GM12878 (cell line): Measurements from ENCODE around the gene ITK. TPM values are rescaled to one million over a fixed set of nuclear protein-coding genes. Genes with fewer than 3 reads are reported as not detected.

ENCODE experiments used
- ATAC-seq: fragments of 200-7000 bp; cut with Tn5 transposase; 3 replicates; pipeline ENCODE4 v1.9.1; 2020; ENCODE audit warnings: mild to moderate bottlenecking, moderate library complexity
- BruUV-seq: library from RNA; stranded (reverse); fragments of 400-500 nt; replicated peaks from 2 replicates; lab custom pipeline; 2021; lab: Mats Ljungman, UMichigan
- CTCF ChIA-PET: fragments of 300-600 bp; sonication (Branson Sonifier 250); formaldehyde crosslinking; extraction: SDS; loops from one replicate; lab custom pipeline; 2021; ENCODE audit warnings: inconsistent platforms; lab: Yijun Ruan, JAX
- POLR2A ChIA-PET: fragments of 350-600 bp; formaldehyde crosslinking; extraction: SDS; loops from one replicate; lab custom pipeline; 2021; ENCODE audit warnings: inconsistent platforms; lab: Charles Lee
- RAD21 ChIA-PET: fragments of 300-600 bp; sonication (Branson Sonifier 250); formaldehyde crosslinking; loops from one replicate; lab custom pipeline; 2023; ENCODE audit warnings: antibody characterized with exemption; ENCODE audit not compliant: unreplicated experiment; lab: Charles Lee
- SMC1A ChIA-PET: fragments of 300-600 bp; sonication (Branson Sonifier 250); formaldehyde crosslinking; loops from one replicate; lab custom pipeline; 2023; ENCODE audit not compliant: unreplicated experiment, uncharacterized antibody; lab: Charles Lee
- DNase-seq: peaks from one replicate; pipeline ENCODE4 v3.0.0-alpha.2; 2011; ENCODE audit warnings: low read depth, low spot score
- FAIRE-seq: peaks from 3 replicates; lab custom pipeline; 2011; peaks lifted over from hg19 to GRCh38; lab: Jason Lieb, UNC
- H2AFZ ChIP-seq: 2 replicates; pipeline ENCODE4 v1.6.0; 2011; ENCODE audit warnings: low read depth, low read length, control low read depth; ENCODE audit not compliant: control insufficient read depth
- H3K27ac ChIP-seq: 2 replicates; pipeline ENCODE4 v1.5.1; 2011; ENCODE audit warnings: control low read depth; ENCODE audit not compliant: control insufficient read depth, insufficient read depth
- H3K27me3 ChIP-seq, 2 experiments: replicated peaks in 1 of 2; 2 replicates each; pipeline versions ENCODE4 v1.6.0 to v1.6.1; 2011; ENCODE audit warnings: low read length in 1 of 2; ENCODE audit not compliant: control insufficient read depth in 2 of 2, insufficient read depth in 2 of 2
- H3K36me3 ChIP-seq, 2 experiments: 2 replicates each; pipeline ENCODE4 v1.5.1; 2011; ENCODE audit warnings: low read length in 1 of 2; ENCODE audit not compliant: control insufficient read depth in 2 of 2, insufficient read depth in 2 of 2
- H3K4me1 ChIP-seq: 2 replicates; pipeline ENCODE4 v1.6.1; 2011; ENCODE audit warnings: mild to moderate bottlenecking, low read length, moderate library complexity, mixed read lengths; ENCODE audit not compliant: control insufficient read depth, insufficient read depth
- H3K4me2 ChIP-seq: 2 replicates; pipeline ENCODE4 v1.6.0; 2011; ENCODE audit warnings: control low read depth; ENCODE audit not compliant: control insufficient read depth, insufficient read depth
- H3K4me3 ChIP-seq: fragments of 200-600 bp; sonication (generic); 2 replicates; pipeline ENCODE4 v1.5.1; 2016
- H3K79me2 ChIP-seq: 2 replicates; pipeline ENCODE4 v1.6.0; 2011; ENCODE audit warnings: low read length; ENCODE audit not compliant: control insufficient read depth, insufficient read depth
- H3K9ac ChIP-seq: 2 replicates; pipeline ENCODE4 v1.8.0; 2011; ENCODE audit warnings: low read length, control low read depth, mixed read lengths; ENCODE audit not compliant: control insufficient read depth, insufficient read depth
- H3K9me3 ChIP-seq: replicated peaks from 3 replicates; pipeline ENCODE4 v1.5.1; 2011; ENCODE audit warnings: mild to moderate bottlenecking, low read length; ENCODE audit not compliant: control insufficient read depth, insufficient read depth
- H4K20me1 ChIP-seq: 2 replicates; pipeline ENCODE4 v1.6.0; 2011; ENCODE audit not compliant: control insufficient read depth, insufficient read depth
- ASH2L ChIP-seq: fragments of 300-600, 200-600 bp; sonication (generic); IDR thresholded peaks from 2 replicates; pipeline ENCODE4 v1.6.1; 2017; ENCODE audit warnings: low read depth, mild to moderate bottlenecking, borderline replicate concordance
- BCLAF1 ChIP-seq: fragments of 450-650 bp; IDR thresholded peaks from 2 replicates; pipeline ENCODE4 v1.6.1; 2017; ENCODE audit warnings: antibody characterized with exemption, mild to moderate bottlenecking, moderate library complexity
- BHLHE40 ChIP-seq, 2 experiments: fragments of 450-650 bp in 1 of 2; IDR thresholded peaks; 2 replicates each; pipeline ENCODE4 v1.6.1; 2011 to 2017; ENCODE audit warnings: low read depth in 2 of 2, borderline replicate concordance in 1 of 2, improper control_type of control experiment in 1 of 2, low read length in 1 of 2, mild to moderate bottlenecking in 1 of 2
- CBFB ChIP-seq: IDR thresholded peaks from 2 replicates; pipeline ENCODE4 v1.6.1; 2016; ENCODE audit warnings: antibody characterized with exemption, low read depth
- CBX3 ChIP-seq: fragments of 200-600 bp; sonication (generic); IDR thresholded peaks from 2 replicates; pipeline ENCODE4 v1.6.1; 2016; ENCODE audit warnings: low read depth, borderline replicate concordance
- CREB1 ChIP-seq: IDR thresholded peaks from 2 replicates; pipeline ENCODE4 v1.6.1; 2012; ENCODE audit warnings: low read depth, mild to moderate bottlenecking, inconsistent platforms
- E4F1 ChIP-seq: fragments of 450-650 bp; IDR thresholded peaks from 2 replicates; pipeline ENCODE4 v1.6.1; 2018; ENCODE audit warnings: borderline replicate concordance, mild to moderate bottlenecking; ENCODE audit not compliant: partially characterized antibody
- JUNB ChIP-seq: IDR thresholded peaks from 2 replicates; pipeline ENCODE4 v1.6.1; 2016; ENCODE audit warnings: antibody characterized with exemption, mild to moderate bottlenecking
- LARP7 ChIP-seq: fragments of 450-650 bp; IDR thresholded peaks from 2 replicates; pipeline ENCODE4 v1.6.1; 2017; ENCODE audit warnings: mild to moderate bottlenecking
- MAX ChIP-seq: IDR thresholded peaks from 2 replicates; pipeline ENCODE4 v1.6.1; 2012; ENCODE audit warnings: low read depth, low read length, improper control_type of control experiment
- MYB ChIP-seq: fragments of 150-350 bp; IDR thresholded peaks from 2 replicates; pipeline ENCODE4 v1.6.1; 2014; ENCODE audit warnings: mild to moderate bottlenecking, low read depth, low read length, borderline replicate concordance
- NFYA ChIP-seq: IDR thresholded peaks from 2 replicates; pipeline ENCODE4 v1.6.1; 2011; ENCODE audit warnings: low read depth, mild to moderate bottlenecking, low read length, improper control_type of control experiment, borderline replicate concordance
- NR2C1 ChIP-seq: fragments of 450-650 bp; IDR thresholded peaks from 2 replicates; pipeline ENCODE4 v1.6.1; 2017; ENCODE audit warnings: antibody characterized with exemption, mild to moderate bottlenecking, moderate library complexity
- PAX8 ChIP-seq: fragments of 450-650 bp; IDR thresholded peaks from 2 replicates; pipeline ENCODE4 v1.6.1; 2017; ENCODE audit warnings: mild to moderate bottlenecking, moderate library complexity
- ZBTB40 ChIP-seq: fragments of 450-650 bp; IDR thresholded peaks from 2 replicates; pipeline ENCODE4 v1.6.1; 2016; ENCODE audit warnings: mild to moderate bottlenecking, moderate library complexity, borderline replicate concordance
- WGBS: methylation state at CpG from one replicate; pipeline ENCODE4 v1.1.6; 2016; ENCODE audit warnings: low lambda C conversion rate; ENCODE audit not compliant: insufficient replicate concordance, insufficient coverage; ENCODE audit errors: missing lambda C conversion rate; 5-methylcytosine and 5-hydroxymethylcytosine counted together
- in situ Hi-C: fragments of 300-500 bp; cut with MboI; formaldehyde crosslinking; loops from 9 replicates; pipeline ENCODE4 v1.14.3; 2018; ENCODE audit warnings: mixed read lengths
- intact Hi-C: fragments of 100-400 bp; cut with micrococcal nuclease; formaldehyde crosslinking; loops from one replicate; pipeline ENCODE4 v1.14.2; 2022; ENCODE audit not compliant: unreplicated experiment
- polyA plus RNA-seq, 11 experiments: library from polyadenylated mRNA; depleted of rRNA in 4 of 11; unstranded in 6 of 11; stranded (reverse) in 5 of 11; fragments of >200 nt; fragmentation: Nextera tagmentation in 4 of 11; fragmentation: Illumina TruSeq in 1 of 11; extraction: Ambion mirVana in 4 of 11; extraction: Trizol in 1 of 11; gene quantifications; 1 replicate in 1 of 11; 2 replicates in 10 of 11; pipeline versions ENCODE4 v1.2.1 to v1.2.3, GENCODE V29; 2011 to 2016; ENCODE audit warnings: inconsistent platforms in 2 of 11, missing spikeins in 2 of 11, low read depth in 1 of 11
- total RNA-seq, 4 experiments: library from RNA; depleted of rRNA in 3 of 4; stranded (reverse); fragments of >200 nt in 3 of 4; fragmentation: Illumina TruSeq in 1 of 4; extraction: Trizol in 1 of 4; gene quantifications; 2 replicates each; pipeline versions ENCODE4 v1.2.1 to v1.2.3, GENCODE V29; 2013 to 2021

ITK gene
- total and polyA plus RNA-seq, 10 of the 15 experiments (the other 5 are each of a cell fraction or from before 2014, with no cell fraction given) = 0.05 to 2.4 (median 0.76) TPM

- FAIRE-seq = no peak
- DNase-seq = no peak
- ChIA-PET SMC1A (interaction anchor here (0.9 to 1.2 kb wide), 4 partner anchors 11 to 92 kb away, joined by 3 to 5 read pairs (median 3); no protein-coding TSS in a partner anchor), RAD21 (interaction anchor here (0.7 kb wide), 1 partner anchor 11 kb away, joined by 3 read pairs; no protein-coding TSS in a partner anchor), POLR2A (no interaction called here), CTCF (interaction anchor here (0.9 to 5.0 kb wide), 3 partner anchors 78 to 98 kb away, joined by 3 to 38 read pairs (median 5); partner anchors contain the start of gene MED7)
- ATAC-seq = no peak
- Histone ChIP-seq H3K4me2 (no peak overlapping the region), H3K27ac (no peak overlapping the region), H3K9me3 (no peaks in the 10 kb centered on the region), H3K36me3 (no peaks in the 10 kb centered on the region), H2AFZ (no peak overlapping the region), H3K79me2 (no peaks in the 10 kb centered on the region), H4K20me1 (no peaks in the 10 kb centered on the region), H3K4me1 (no peaks in the 10 kb centered on the region), H3K27me3 (no peaks in the 10 kb centered on the region), H3K9ac (no peak overlapping the region), H3K4me3 (no peak overlapping the region)
- no TSS peak for BruUV-seq
- 66% methylated on average over 4 of the region's 4 CpGs for WGBS
- in situ Hi-C loops = no loop called here
- intact Hi-C loops = no loop called here
- no peak for TF ChIP-seq ASH2L
- TF ChIP-seq MYB = no peak
- TF ChIP-seq BCLAF1 = no peak
- TF ChIP-seq LARP7 = no peak
- no peak for TF ChIP-seq NFYA
- no peak for TF ChIP-seq E4F1
- TF ChIP-seq CBX3 = no peak
- no peak for TF ChIP-seq ZBTB40
- TF ChIP-seq CREB1 = no peak
- TF ChIP-seq CBFB = no peak
- TF ChIP-seq MAX = no peak
- TF ChIP-seq BHLHE40 (IDR thresholded peaks at IDR 0.05; ENCODE audit: borderline replicate concordance in 1 of 2, low read depth in 2 of 2, low read length in 1 of 2) = no peak
- no peak for TF ChIP-seq NR2C1
- no peak for TF ChIP-seq JUNB
- TF ChIP-seq PAX8 = no peak
Observed at GRCh38 chr5:157241483-157241882, 60.8 kb downstream of the ITK start.
